GM21423 (cell line): ENCODE results near the gene SEMA3D.

ENCODE experiments used
- ATAC-seq: cut with Tn5 transposase; IDR thresholded peaks from one replicate; pipeline ENCODE4 v1.9.1; 2021; ENCODE audit warnings: mild to moderate bottlenecking, moderate library complexity; ENCODE audit not compliant: unreplicated experiment

SEMA3D gene

GRCh38 chr7:85130702-85131101 lies 56.2 kb downstream of the SEMA3D start:
- no peak for ATAC-seq

GRCh38 chr7:85126383-85126782 lies 60.5 kb downstream of the SEMA3D start:
- ATAC-seq: no peak

GRCh38 chr7:85125651-85126131 lies 61.2 kb downstream of the SEMA3D start:
- no peak for ATAC-seq

GRCh38 chr7:85125176-85125575 lies 61.7 kb downstream of the SEMA3D start:
- ATAC-seq: no peak

- ATAC-seq: no peak
Observed at GRCh38 chr7:85119934-85120333, 66.9 kb downstream of the SEMA3D start.

GRCh38 chr7:85115862-85116261 lies 71.0 kb downstream of the SEMA3D start:
- ATAC-seq: no peak

GRCh38 chr7:85115006-85115405 lies 71.8 kb downstream of the SEMA3D start:
- ATAC-seq: no peak

- ATAC-seq: no peak
Observed at GRCh38 chr7:85114342-85114741, 72.5 kb downstream of the SEMA3D start.

- ATAC-seq: no peak
Observed at GRCh38 chr7:85111761-85112160, 75.1 kb downstream of the SEMA3D start.

- no peak for ATAC-seq
Observed at GRCh38 chr7:85106719-85107118, 80.1 kb downstream of the SEMA3D start.

GRCh38 chr7:85104432-85105205 lies 82.2 kb downstream of the SEMA3D start:
- ATAC-seq: no peak

GRCh38 chr7:85103962-85104361 lies 82.9 kb downstream of the SEMA3D start:
- no peak for ATAC-seq

GRCh38 chr7:85103357-85103756 lies 83.5 kb downstream of the SEMA3D start:
- ATAC-seq: no peak

- ATAC-seq: no peak
Observed at GRCh38 chr7:85102813-85103350, 84.0 kb downstream of the SEMA3D start.

- ATAC-seq: no peak
Observed at GRCh38 chr7:85101347-85101746, 85.5 kb downstream of the SEMA3D start.

- no peak for ATAC-seq
Observed at GRCh38 chr7:85097844-85098243, 89.0 kb downstream of the SEMA3D start.

- no peak for ATAC-seq
Observed at GRCh38 chr7:85095806-85096205, 91.0 kb downstream of the SEMA3D start.

- no peak for ATAC-seq
Observed at GRCh38 chr7:85095366-85095765, 91.5 kb downstream of the SEMA3D start.

- ATAC-seq: no peak
Observed at GRCh38 chr7:85094046-85094725, 92.7 kb downstream of the SEMA3D start.

- ATAC-seq: no peak
Observed at GRCh38 chr7:85091565-85091928, 95.3 kb downstream of the SEMA3D start.

GRCh38 chr7:85090919-85091564 lies 95.8 kb downstream of the SEMA3D start:
- no peak for ATAC-seq

- no peak for ATAC-seq
Observed at GRCh38 chr7:85090143-85090542, 96.7 kb downstream of the SEMA3D start.
